Liver (tissue), 9 donors: ENCODE results near the gene RAD51B. TPM values are rescaled to one million over a fixed set of nuclear protein-coding genes. Genes with fewer than 3 reads are reported as not detected.

Experiments
- DNase-seq: peaks from one replicate; pipeline ENCODE4 v3.0.0-alpha.2; 2017; ENCODE audit warnings: low spot score
- H3K27ac ChIP-seq, 2 donors: one replicate each; pipeline ENCODE4 v1.7.0; 2013; ENCODE audit warnings: inconsistent platforms in 2 of 2, low read length in 2 of 2, control low read depth in 1 of 2, low read depth in 1 of 2, mild to moderate bottlenecking in 1 of 2
- H3K27me3 ChIP-seq, 4 donors: one replicate each; pipeline versions ENCODE4 v1.6.1 to v1.7.0; 2013; ENCODE audit warnings: low read length in 3 of 4, inconsistent platforms in 1 of 4, mild to moderate bottlenecking in 1 of 4, moderate library complexity in 1 of 4; ENCODE audit not compliant: control insufficient read depth in 4 of 4, insufficient read depth in 4 of 4
- H3K36me3 ChIP-seq, 4 donors: one replicate each; pipeline versions ENCODE4 v1.6.1 to v1.7.0; 2013; ENCODE audit warnings: low read length in 3 of 4, mild to moderate bottlenecking in 3 of 4, low read depth in 1 of 4, moderate library complexity in 1 of 4; ENCODE audit not compliant: control insufficient read depth in 4 of 4, insufficient read depth in 3 of 4
- H3K4me1 ChIP-seq, 4 donors: one replicate each; pipeline versions ENCODE4 v1.6.1 to v1.7.0; 2013; ENCODE audit warnings: low read length in 3 of 4, mild to moderate bottlenecking in 3 of 4, moderate library complexity in 1 of 4; ENCODE audit not compliant: control insufficient read depth in 4 of 4, insufficient read depth in 4 of 4
- H3K4me3 ChIP-seq, 3 donors: one replicate each; pipeline versions ENCODE4 v1.6.1 to v1.7.0; 2013; ENCODE audit warnings: low read length in 3 of 3, control low read depth in 1 of 3, low read depth in 1 of 3, mild to moderate bottlenecking in 1 of 3
- H3K9ac ChIP-seq, 2 donors: one replicate each; pipeline ENCODE4 v1.7.0; 2013; ENCODE audit warnings: low read length in 2 of 2, mild to moderate bottlenecking in 2 of 2, moderate library complexity in 2 of 2, control low read depth in 1 of 2, low read depth in 1 of 2
- H3K9me3 ChIP-seq, 4 donors: one replicate each; pipeline versions ENCODE4 v1.6.1 to v1.7.0; 2013; ENCODE audit warnings: low read length in 3 of 4; ENCODE audit not compliant: control insufficient read depth in 4 of 4
- EGR1 ChIP-seq, 2 donors: IDR thresholded peaks; 2 replicates each; pipeline ENCODE4 v1.6.1; 2016 to 2018; ENCODE audit warnings: antibody characterized with exemption in 2 of 2, low read depth in 2 of 2
- FOXA1 ChIP-seq: IDR thresholded peaks from 2 replicates; pipeline ENCODE4 v1.6.1; 2016; ENCODE audit warnings: antibody characterized with exemption
- FOXA2 ChIP-seq: IDR thresholded peaks from 2 replicates; pipeline ENCODE4 v1.6.1; 2016; ENCODE audit warnings: antibody characterized with exemption
- GABPA ChIP-seq, 2 donors: IDR thresholded peaks in 1 of 2; conservative IDR thresholded peaks in 1 of 2; 2 replicates each; pipeline ENCODE4 v1.6.1; 2016; ENCODE audit warnings: antibody characterized with exemption in 2 of 2, mild to moderate bottlenecking in 1 of 2, moderate library complexity in 1 of 2
- HNF4A ChIP-seq, 2 donors: conservative IDR thresholded peaks; 2 replicates each; pipeline ENCODE4 v1.6.1; 2016; ENCODE audit warnings: antibody characterized with exemption in 2 of 2, mild to moderate bottlenecking in 2 of 2
- HNF4G ChIP-seq: IDR thresholded peaks from 2 replicates; pipeline ENCODE4 v1.6.1; 2016; ENCODE audit warnings: antibody characterized with exemption
- JUND ChIP-seq, 2 donors: IDR thresholded peaks; 2 replicates each; pipeline ENCODE4 v1.6.1; 2016; ENCODE audit warnings: antibody characterized with exemption in 2 of 2
- NR2F2 ChIP-seq: IDR thresholded peaks from 2 replicates; pipeline ENCODE4 v1.6.1; 2016; ENCODE audit warnings: antibody characterized with exemption
- RAD21 ChIP-seq, 2 donors: IDR thresholded peaks; 2 replicates each; pipeline ENCODE4 v1.6.1; 2016; ENCODE audit warnings: antibody characterized with exemption in 2 of 2, mild to moderate bottlenecking in 2 of 2
- RXRA ChIP-seq, 2 donors: IDR thresholded peaks; 2 replicates each; pipeline ENCODE4 v1.6.1; 2017 to 2018; ENCODE audit warnings: antibody characterized with exemption in 2 of 2, mild to moderate bottlenecking in 1 of 2
- SP1 ChIP-seq: IDR thresholded peaks from 2 replicates; pipeline ENCODE4 v1.6.1; 2018; ENCODE audit warnings: antibody characterized with exemption, mild to moderate bottlenecking
- TAF1 ChIP-seq: conservative IDR thresholded peaks from 2 replicates; pipeline ENCODE4 v1.6.1; 2016; ENCODE audit warnings: antibody characterized with exemption, mild to moderate bottlenecking
- YY1 ChIP-seq: IDR thresholded peaks from 2 replicates; pipeline ENCODE4 v1.6.1; 2016; ENCODE audit warnings: antibody characterized with exemption, mild to moderate bottlenecking
- WGBS: extraction: QIAGEN DNeasy Blood & Tissue Kit; methylation state at CpG from one replicate; pipeline ENCODE4 v1.1.7; 2013; 5-methylcytosine and 5-hydroxymethylcytosine counted together
- polyA plus RNA-seq, 2 donors: library from polyadenylated mRNA; stranded (reverse) in 1 of 2; unstranded in 1 of 2; fragments of 200-250 nt in 1 of 2; fragments of >200 nt in 1 of 2; fragmentation: Nextera tagmentation in 1 of 2; extraction: Ambion mirVana in 1 of 2; gene quantifications; one replicate each; pipeline versions ENCODE4 v1.2.1 to v1.2.3, GENCODE V29; 2013 to 2015
- total RNA-seq, 2 donors: library from RNA; depleted of rRNA; stranded (reverse); fragments of >200 nt; gene quantifications; one replicate each; pipeline ENCODE4 v1.2.3, GENCODE V29; 2014
- TF ChIP-seq, protein P1 (sequence below): IDR thresholded peaks from 2 replicates; pipeline ENCODE4 v1.6.1; 2016; ENCODE audit warnings: antibody characterized with exemption
- TF ChIP-seq, protein P2 (sequence below): fragments of 150-350 bp; IDR thresholded peaks from 2 replicates; pipeline ENCODE4 v1.5.1; 2017; ENCODE audit warnings: improper control_type of control experiment, low read depth, low read length; ENCODE audit not compliant: missing input control
- TF ChIP-seq, protein P3 (sequence below): IDR thresholded peaks from 2 replicates; pipeline ENCODE4 v1.6.1; 2016; ENCODE audit warnings: antibody characterized with exemption
- TF ChIP-seq, protein P4 (sequence below): IDR thresholded peaks from 2 replicates; pipeline ENCODE4 v1.6.1; 2016; ENCODE audit warnings: antibody characterized with exemption
- donor health status: healthy.
- donor health status: healthy.
- donor health status: healthy.
- donor health status: healthy.
- donor health status: healthy.

Gene RAD51B
- total and polyA plus RNA-seq, 4 donors: 0.81 to 12.9 (median 2.4) TPM

DNA sequence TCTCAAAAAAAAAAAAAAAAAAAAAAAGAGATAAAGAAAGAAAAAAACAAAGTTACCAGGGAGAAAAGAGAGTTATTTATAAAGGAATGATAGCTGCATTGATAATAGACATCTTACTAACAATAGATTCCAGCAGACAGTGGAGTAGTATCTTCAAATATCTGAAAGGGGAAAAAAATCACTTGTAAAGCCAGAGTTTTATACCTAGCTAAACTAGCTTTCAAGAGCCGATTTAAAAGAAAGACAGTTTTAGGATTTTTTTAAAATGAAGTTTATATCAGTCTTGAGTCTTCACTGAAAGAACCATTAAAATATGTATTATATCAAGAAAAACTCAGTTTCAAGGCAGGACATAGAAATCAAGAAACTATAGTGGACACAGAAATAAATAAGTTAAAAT lies 710.9 kb downstream of the RAD51B start:
- no peak overlapping the region for H3K4me3 ChIP-seq
- no peak overlapping the region for H3K9ac ChIP-seq
- no peak for TF ChIP-seq HNF4A (conservative IDR thresholded peaks at IDR 0.05)
- no peak for TF ChIP-seq RAD21 (IDR thresholded peaks at IDR 0.05)
- TF ChIP-seq JUND (IDR thresholded peaks at IDR 0.05): no peak
- no peak for TF ChIP-seq NR2F2
- TF ChIP-seq HNF4G: no peak
- TF ChIP-seq, protein P1, sequence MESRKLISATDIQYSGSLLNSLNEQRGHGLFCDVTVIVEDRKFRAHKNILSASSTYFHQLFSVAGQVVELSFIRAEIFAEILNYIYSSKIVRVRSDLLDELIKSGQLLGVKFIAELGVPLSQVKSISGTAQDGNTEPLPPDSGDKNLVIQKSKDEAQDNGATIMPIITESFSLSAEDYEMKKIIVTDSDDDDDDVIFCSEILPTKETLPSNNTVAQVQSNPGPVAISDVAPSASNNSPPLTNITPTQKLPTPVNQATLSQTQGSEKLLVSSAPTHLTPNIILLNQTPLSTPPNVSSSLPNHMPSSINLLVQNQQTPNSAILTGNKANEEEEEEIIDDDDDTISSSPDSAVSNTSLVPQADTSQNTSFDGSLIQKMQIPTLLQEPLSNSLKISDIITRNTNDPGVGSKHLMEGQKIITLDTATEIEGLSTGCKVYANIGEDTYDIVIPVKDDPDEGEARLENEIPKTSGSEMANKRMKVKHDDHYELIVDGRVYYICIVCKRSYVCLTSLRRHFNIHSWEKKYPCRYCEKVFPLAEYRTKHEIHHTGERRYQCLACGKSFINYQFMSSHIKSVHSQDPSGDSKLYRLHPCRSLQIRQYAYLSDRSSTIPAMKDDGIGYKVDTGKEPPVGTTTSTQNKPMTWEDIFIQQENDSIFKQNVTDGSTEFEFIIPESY: no peak
- no peak for TF ChIP-seq SP1
- TF ChIP-seq RXRA (IDR thresholded peaks at IDR 0.05): no peak
- 64% methylated on average over 1 of the region's 1 CpG for WGBS
- peaks cover 0 to 14% (median 0%) of the 10 kb centered on the region in 4 donors for H3K9me3 ChIP-seq
- DNase-seq: no peak
- no peak overlapping the region for H3K27ac ChIP-seq
- no peaks in the 10 kb centered on the region for H3K36me3 ChIP-seq
- H3K4me1 ChIP-seq: peaks cover 3 to 23% (median 12%) of the 10 kb centered on the region in 4 donors
- H3K27me3 ChIP-seq: no peaks in the 10 kb centered on the region

DNA sequence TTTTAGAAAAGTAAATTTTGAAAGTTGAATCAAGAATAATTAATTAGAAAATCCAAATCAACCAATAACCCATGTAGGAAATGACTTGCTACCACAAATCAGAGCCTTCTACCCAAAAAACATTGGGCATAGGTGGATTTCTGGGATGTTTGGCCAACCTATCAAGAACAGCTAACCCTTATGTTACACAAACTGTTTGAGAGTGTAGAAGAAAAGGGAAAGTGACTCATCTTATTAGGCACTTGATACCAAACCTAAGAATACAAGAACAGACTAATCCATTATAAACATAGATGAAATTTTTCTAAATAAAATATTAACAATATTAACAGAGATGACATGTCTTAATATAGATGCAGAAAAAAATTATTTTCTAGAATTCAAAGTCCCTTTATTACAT lies 712.9 kb downstream of the RAD51B start:
- peaks cover 0 to 10% (median 3%) of the 10 kb centered on the region in 4 donors for H3K4me1 ChIP-seq
- H3K27me3 ChIP-seq: no peaks in the 10 kb centered on the region
- H3K4me3 ChIP-seq: no peak overlapping the region
- DNase-seq: no peak
- no peaks in the 10 kb centered on the region for H3K36me3 ChIP-seq
- no peak overlapping the region for H3K9ac ChIP-seq
- TF ChIP-seq, protein P1: no peak
- no peak for TF ChIP-seq YY1
- TF ChIP-seq, protein P2, sequence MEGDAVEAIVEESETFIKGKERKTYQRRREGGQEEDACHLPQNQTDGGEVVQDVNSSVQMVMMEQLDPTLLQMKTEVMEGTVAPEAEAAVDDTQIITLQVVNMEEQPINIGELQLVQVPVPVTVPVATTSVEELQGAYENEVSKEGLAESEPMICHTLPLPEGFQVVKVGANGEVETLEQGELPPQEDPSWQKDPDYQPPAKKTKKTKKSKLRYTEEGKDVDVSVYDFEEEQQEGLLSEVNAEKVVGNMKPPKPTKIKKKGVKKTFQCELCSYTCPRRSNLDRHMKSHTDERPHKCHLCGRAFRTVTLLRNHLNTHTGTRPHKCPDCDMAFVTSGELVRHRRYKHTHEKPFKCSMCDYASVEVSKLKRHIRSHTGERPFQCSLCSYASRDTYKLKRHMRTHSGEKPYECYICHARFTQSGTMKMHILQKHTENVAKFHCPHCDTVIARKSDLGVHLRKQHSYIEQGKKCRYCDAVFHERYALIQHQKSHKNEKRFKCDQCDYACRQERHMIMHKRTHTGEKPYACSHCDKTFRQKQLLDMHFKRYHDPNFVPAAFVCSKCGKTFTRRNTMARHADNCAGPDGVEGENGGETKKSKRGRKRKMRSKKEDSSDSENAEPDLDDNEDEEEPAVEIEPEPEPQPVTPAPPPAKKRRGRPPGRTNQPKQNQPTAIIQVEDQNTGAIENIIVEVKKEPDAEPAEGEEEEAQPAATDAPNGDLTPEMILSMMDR: no peak
- no peak for TF ChIP-seq HNF4G
- no peak for TF ChIP-seq EGR1 (IDR thresholded peaks at IDR 0.05; ENCODE audit: low read depth in 2 of 2)
- no peak for TF ChIP-seq FOXA1
- no peak for TF ChIP-seq GABPA (IDR thresholded peaks at IDR 0.05 in 1 of 2, conservative IDR thresholded peaks at IDR 0.05 in 1 of 2)
- no peak for TF ChIP-seq RXRA (IDR thresholded peaks at IDR 0.05)
- no peak for TF ChIP-seq TAF1
- TF ChIP-seq, protein P3, sequence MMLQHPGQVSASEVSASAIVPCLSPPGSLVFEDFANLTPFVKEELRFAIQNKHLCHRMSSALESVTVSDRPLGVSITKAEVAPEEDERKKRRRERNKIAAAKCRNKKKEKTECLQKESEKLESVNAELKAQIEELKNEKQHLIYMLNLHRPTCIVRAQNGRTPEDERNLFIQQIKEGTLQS: no peak
- no peak for TF ChIP-seq JUND (IDR thresholded peaks at IDR 0.05)
- TF ChIP-seq NR2F2: no peak
- no peak for TF ChIP-seq FOXA2
- TF ChIP-seq, protein P4, sequence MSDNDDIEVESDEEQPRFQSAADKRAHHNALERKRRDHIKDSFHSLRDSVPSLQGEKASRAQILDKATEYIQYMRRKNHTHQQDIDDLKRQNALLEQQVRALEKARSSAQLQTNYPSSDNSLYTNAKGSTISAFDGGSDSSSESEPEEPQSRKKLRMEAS: no peak
- TF ChIP-seq RAD21 (IDR thresholded peaks at IDR 0.05): no peak
- H3K9me3 ChIP-seq: peaks cover 0 to 14% (median 0%) of the 10 kb centered on the region in 4 donors
- no peak overlapping the region for H3K27ac ChIP-seq
